Liver (tissue), 9 donors: Measurements from ENCODE around the gene RASA4B. TPM values are rescaled to one million over a fixed set of nuclear protein-coding genes. Genes with fewer than 3 reads are reported as not detected.

Experiments
- DNase-seq: peaks from one replicate; pipeline ENCODE4 v3.0.0-alpha.2; 2017; ENCODE audit warnings: low spot score
- H3K27ac ChIP-seq, 2 donors: one replicate each; pipeline ENCODE4 v1.7.0; 2013; ENCODE audit warnings: inconsistent platforms in 2 of 2, low read length in 2 of 2, control low read depth in 1 of 2, low read depth in 1 of 2, mild to moderate bottlenecking in 1 of 2
- H3K27me3 ChIP-seq, 4 donors: one replicate each; pipeline versions ENCODE4 v1.6.1 to v1.7.0; 2013; ENCODE audit warnings: low read length in 3 of 4, inconsistent platforms in 1 of 4, mild to moderate bottlenecking in 1 of 4, moderate library complexity in 1 of 4; ENCODE audit not compliant: control insufficient read depth in 4 of 4, insufficient read depth in 4 of 4
- H3K36me3 ChIP-seq, 4 donors: one replicate each; pipeline versions ENCODE4 v1.6.1 to v1.7.0; 2013; ENCODE audit warnings: low read length in 3 of 4, mild to moderate bottlenecking in 3 of 4, low read depth in 1 of 4, moderate library complexity in 1 of 4; ENCODE audit not compliant: control insufficient read depth in 4 of 4, insufficient read depth in 3 of 4
- H3K4me1 ChIP-seq, 4 donors: one replicate each; pipeline versions ENCODE4 v1.6.1 to v1.7.0; 2013; ENCODE audit warnings: low read length in 3 of 4, mild to moderate bottlenecking in 3 of 4, moderate library complexity in 1 of 4; ENCODE audit not compliant: control insufficient read depth in 4 of 4, insufficient read depth in 4 of 4
- H3K4me3 ChIP-seq, 3 donors: one replicate each; pipeline versions ENCODE4 v1.6.1 to v1.7.0; 2013; ENCODE audit warnings: low read length in 3 of 3, control low read depth in 1 of 3, low read depth in 1 of 3, mild to moderate bottlenecking in 1 of 3
- H3K9ac ChIP-seq, 2 donors: one replicate each; pipeline ENCODE4 v1.7.0; 2013; ENCODE audit warnings: low read length in 2 of 2, mild to moderate bottlenecking in 2 of 2, moderate library complexity in 2 of 2, control low read depth in 1 of 2, low read depth in 1 of 2
- H3K9me3 ChIP-seq, 4 donors: one replicate each; pipeline versions ENCODE4 v1.6.1 to v1.7.0; 2013; ENCODE audit warnings: low read length in 3 of 4; ENCODE audit not compliant: control insufficient read depth in 4 of 4
- ATF3 ChIP-seq: IDR thresholded peaks from 2 replicates; pipeline ENCODE4 v1.6.1; 2016; ENCODE audit warnings: antibody characterized with exemption
- EGR1 ChIP-seq, 2 donors: IDR thresholded peaks; 2 replicates each; pipeline ENCODE4 v1.6.1; 2016 to 2018; ENCODE audit warnings: antibody characterized with exemption in 2 of 2, low read depth in 2 of 2
- FOXA2 ChIP-seq: IDR thresholded peaks from 2 replicates; pipeline ENCODE4 v1.6.1; 2016; ENCODE audit warnings: antibody characterized with exemption
- GABPA ChIP-seq, 2 donors: IDR thresholded peaks in 1 of 2; conservative IDR thresholded peaks in 1 of 2; 2 replicates each; pipeline ENCODE4 v1.6.1; 2016; ENCODE audit warnings: antibody characterized with exemption in 2 of 2, mild to moderate bottlenecking in 1 of 2, moderate library complexity in 1 of 2
- HNF4G ChIP-seq: IDR thresholded peaks from 2 replicates; pipeline ENCODE4 v1.6.1; 2016; ENCODE audit warnings: antibody characterized with exemption
- JUND ChIP-seq, 2 donors: IDR thresholded peaks; 2 replicates each; pipeline ENCODE4 v1.6.1; 2016; ENCODE audit warnings: antibody characterized with exemption in 2 of 2
- NR2F2 ChIP-seq: IDR thresholded peaks from 2 replicates; pipeline ENCODE4 v1.6.1; 2016; ENCODE audit warnings: antibody characterized with exemption
- RAD21 ChIP-seq, 2 donors: IDR thresholded peaks; 2 replicates each; pipeline ENCODE4 v1.6.1; 2016; ENCODE audit warnings: antibody characterized with exemption in 2 of 2, mild to moderate bottlenecking in 2 of 2
- REST ChIP-seq: IDR thresholded peaks from 2 replicates; pipeline ENCODE4 v1.6.1; 2016; ENCODE audit warnings: antibody characterized with exemption, mild to moderate bottlenecking
- SP1 ChIP-seq: IDR thresholded peaks from 2 replicates; pipeline ENCODE4 v1.6.1; 2018; ENCODE audit warnings: antibody characterized with exemption, mild to moderate bottlenecking
- TAF1 ChIP-seq: conservative IDR thresholded peaks from 2 replicates; pipeline ENCODE4 v1.6.1; 2016; ENCODE audit warnings: antibody characterized with exemption, mild to moderate bottlenecking
- YY1 ChIP-seq: IDR thresholded peaks from 2 replicates; pipeline ENCODE4 v1.6.1; 2016; ENCODE audit warnings: antibody characterized with exemption, mild to moderate bottlenecking
- ZBTB33 ChIP-seq: IDR thresholded peaks from 2 replicates; pipeline ENCODE4 v1.6.1; 2016; ENCODE audit warnings: antibody characterized with exemption
- WGBS: extraction: QIAGEN DNeasy Blood & Tissue Kit; methylation state at CpG from one replicate; pipeline ENCODE4 v1.1.7; 2013; 5-methylcytosine and 5-hydroxymethylcytosine counted together
- polyA plus RNA-seq, 2 donors: library from polyadenylated mRNA; stranded (reverse) in 1 of 2; unstranded in 1 of 2; fragments of 200-250 nt in 1 of 2; fragments of >200 nt in 1 of 2; fragmentation: Nextera tagmentation in 1 of 2; extraction: Ambion mirVana in 1 of 2; gene quantifications; one replicate each; pipeline versions ENCODE4 v1.2.1 to v1.2.3, GENCODE V29; 2013 to 2015
- total RNA-seq, 2 donors: library from RNA; depleted of rRNA; stranded (reverse); fragments of >200 nt; gene quantifications; one replicate each; pipeline ENCODE4 v1.2.3, GENCODE V29; 2014
- donor health status: healthy.
- donor health status: healthy.
- donor health status: healthy.
- donor health status: healthy.
- donor health status: healthy.

RASA4B gene
- total and polyA plus RNA-seq, 4 donors = 0.62 to 4.8 (median 0.74) TPM

DNA sequence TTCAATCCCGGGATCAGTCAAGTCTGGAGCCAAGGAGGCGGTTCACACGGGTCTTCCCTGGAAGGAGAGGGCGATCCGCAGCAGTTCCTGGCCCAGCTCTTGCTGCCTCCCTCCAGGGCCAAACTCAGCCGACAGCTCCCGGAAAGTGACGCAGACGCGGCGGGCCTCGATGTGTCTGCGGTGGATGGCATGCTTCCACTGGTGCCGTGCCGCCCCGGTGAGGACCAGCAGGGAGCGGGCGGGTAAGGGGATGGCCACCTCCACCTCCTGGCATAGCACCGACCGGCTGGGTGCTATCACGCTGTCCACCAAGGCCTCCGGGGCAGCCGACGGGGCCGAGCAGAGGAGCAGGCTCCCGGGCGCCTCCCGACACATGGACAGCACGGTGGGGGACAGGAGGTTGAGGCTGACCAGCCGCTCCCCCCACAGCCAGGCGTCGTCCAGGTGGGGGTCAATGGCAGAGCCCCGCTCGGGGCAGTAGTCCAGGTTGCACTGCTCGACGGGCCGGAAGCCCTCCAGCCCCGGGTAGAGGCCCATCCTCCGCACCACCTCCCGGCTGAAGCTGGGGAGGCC is 60.1 kb downstream of the RASA4B start:
- peaks cover 6 to 35% (median 9%) of the 10 kb centered on the region in 4 donors for H3K36me3 ChIP-seq
- H3K9ac ChIP-seq = no peak overlapping the region
- 95% methylated on average over 40 of the region's 40 CpGs for WGBS
- no peak overlapping the region for H3K4me3 ChIP-seq
- no peaks in the 10 kb centered on the region for H3K4me1 ChIP-seq
- H3K9me3 ChIP-seq = no peaks in the 10 kb centered on the region
- TF ChIP-seq RAD21 (IDR thresholded peaks at IDR 0.05) (no peak), ATF3 (no peak), HNF4G (no peak), ZBTB33 (no peak), NR2F2 (no peak), REST (no peak), TAF1 (no peak), JUND (IDR thresholded peaks at IDR 0.05) (no peak)
- DNase-seq = no peak
- no peaks in the 10 kb centered on the region for H3K27me3 ChIP-seq
- H3K27ac ChIP-seq = no peak overlapping the region

DNA sequence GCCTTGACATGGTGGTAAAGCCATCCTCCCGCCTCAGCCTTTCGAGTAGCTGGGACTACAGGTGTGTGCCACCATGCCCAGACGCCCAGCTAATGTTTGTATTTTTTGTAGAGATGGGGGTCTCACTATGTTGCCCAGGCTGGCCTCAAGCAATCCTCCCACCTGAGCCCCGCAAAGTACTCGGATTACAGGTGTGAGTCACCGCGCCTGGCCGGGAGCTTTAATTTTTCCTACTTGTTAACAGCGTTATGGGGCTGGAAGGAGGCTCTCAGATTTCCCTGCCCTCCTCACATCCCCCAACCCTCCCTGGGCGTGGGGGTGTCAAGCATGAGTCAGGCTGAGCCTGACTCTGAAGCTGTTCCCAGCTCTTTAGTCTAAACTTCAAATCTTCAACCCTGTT is 61.2 kb downstream of the RASA4B start:
- H3K4me1 ChIP-seq = no peaks in the 10 kb centered on the region
- no peaks in the 10 kb centered on the region for H3K9me3 ChIP-seq
- H3K4me3 ChIP-seq = no peak overlapping the region
- WGBS = 95% methylated on average over 10 of the region's 10 CpGs
- no peaks in the 10 kb centered on the region for H3K27me3 ChIP-seq
- no peak overlapping the region for H3K9ac ChIP-seq
- DNase-seq = no peak
- H3K36me3 ChIP-seq = peaks cover 6 to 35% (median 9%) of the 10 kb centered on the region in 4 donors
- TF ChIP-seq FOXA2 = no peak
- no peak overlapping the region for H3K27ac ChIP-seq

DNA sequence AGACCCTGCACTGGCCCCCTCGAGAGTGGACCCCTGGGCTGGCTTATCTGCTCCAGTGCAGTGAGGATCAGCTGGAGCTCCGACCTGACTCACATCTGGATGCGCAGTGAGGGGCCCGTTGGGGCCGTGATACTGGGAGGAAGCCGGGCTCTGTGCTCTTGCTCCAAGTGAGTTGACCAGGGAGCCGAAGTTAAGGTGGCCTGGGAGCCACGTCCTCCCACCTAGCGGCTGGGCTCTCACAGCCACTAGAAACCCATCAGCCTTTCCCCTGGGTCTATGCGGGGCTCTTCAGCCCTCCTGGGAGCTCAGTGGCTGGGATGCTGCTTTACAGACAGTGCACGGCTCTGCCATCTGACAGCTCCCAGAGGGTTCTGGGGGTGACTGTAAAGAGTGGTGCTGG is 62.0 kb downstream of the RASA4B start:
- no peak overlapping the region for H3K4me3 ChIP-seq
- no peak overlapping the region for H3K27ac ChIP-seq
- no peaks in the 10 kb centered on the region for H3K27me3 ChIP-seq
- H3K36me3 ChIP-seq = peaks cover 6 to 35% (median 9%) of the 10 kb centered on the region in 4 donors
- no peaks in the 10 kb centered on the region for H3K9me3 ChIP-seq
- WGBS = 95% methylated on average over 11 of the region's 11 CpGs
- DNase-seq = no peak
- H3K9ac ChIP-seq = no peak overlapping the region
- no peaks in the 10 kb centered on the region for H3K4me1 ChIP-seq
- TF ChIP-seq TAF1 (no peak), NR2F2 (no peak), GABPA (IDR thresholded peaks at IDR 0.05 in 1 of 2, conservative IDR thresholded peaks at IDR 0.05 in 1 of 2) (no peak), EGR1 (IDR thresholded peaks at IDR 0.05; ENCODE audit: low read depth in 2 of 2) (no peak), YY1 (no peak), ZBTB33 (no peak), RAD21 (IDR thresholded peaks at IDR 0.05) (no peak), SP1 (no peak), JUND (IDR thresholded peaks at IDR 0.05) (no peak), ATF3 (no peak), REST (no peak)
